CD4-positive, alpha-beta T cell treated with Interleukin-17A for 4 hours (primary cell): ENCODE results near the gene CRAMP1.

Experiments
- DNase-seq: peaks from one replicate; pipeline ENCODE4 v3.0.0-alpha.2; 2020; ENCODE audit warnings: mixed read lengths

Gene CRAMP1

GRCh38 chr16:1634541-1634940 is 22.4 kb downstream of the CRAMP1 start:
- DNase-seq, result no peak

GRCh38 chr16:1635070-1635469 is 22.9 kb downstream of the CRAMP1 start:
- DNase-seq, result no peak

- DNase-seq, result no peak
Measured at GRCh38 chr16:1637526-1637925, 25.4 kb downstream of the CRAMP1 start.

- no peak for DNase-seq
Measured at GRCh38 chr16:1638757-1639156, 26.6 kb downstream of the CRAMP1 start.

- no peak for DNase-seq
Measured at GRCh38 chr16:1639282-1639681, 27.1 kb downstream of the CRAMP1 start.

GRCh38 chr16:1639860-1640259 is 27.7 kb downstream of the CRAMP1 start:
- DNase-seq, result no peak

GRCh38 chr16:1640261-1640941 is 28.2 kb downstream of the CRAMP1 start:
- no peak for DNase-seq

GRCh38 chr16:1641261-1641660 is 29.1 kb downstream of the CRAMP1 start:
- no peak for DNase-seq

- DNase-seq, result no peak
Measured at GRCh38 chr16:1642148-1642547, 30.0 kb downstream of the CRAMP1 start.

- DNase-seq, result no peak
Measured at GRCh38 chr16:1642753-1643152, 30.6 kb downstream of the CRAMP1 start.

GRCh38 chr16:1643521-1643920 is 31.4 kb downstream of the CRAMP1 start:
- DNase-seq, result no peak

GRCh38 chr16:1645914-1646525 is 33.9 kb downstream of the CRAMP1 start:
- peak; percentile 57 for DNase-seq

GRCh38 chr16:1647856-1648255 is 35.7 kb downstream of the CRAMP1 start:
- DNase-seq, result no peak

GRCh38 chr16:1650131-1650530 is 38.0 kb downstream of the CRAMP1 start:
- no peak for DNase-seq

GRCh38 chr16:1651094-1651973 is 39.2 kb downstream of the CRAMP1 start:
- no peak for DNase-seq

- DNase-seq, result no peak
Measured at GRCh38 chr16:1651974-1652312, 39.8 kb downstream of the CRAMP1 start.

- no peak for DNase-seq
Measured at GRCh38 chr16:1653023-1653422, 40.9 kb downstream of the CRAMP1 start.

GRCh38 chr16:1654505-1655268 is 42.5 kb downstream of the CRAMP1 start:
- DNase-seq, result no peak

GRCh38 chr16:1655269-1655807 is 43.2 kb downstream of the CRAMP1 start:
- DNase-seq, result no peak

- DNase-seq, result no peak
Measured at GRCh38 chr16:1655909-1656807, 44.0 kb downstream of the CRAMP1 start.

GRCh38 chr16:1656808-1657617 is 44.9 kb downstream of the CRAMP1 start:
- no peak for DNase-seq
